Stimulated activated CD4-positive, alpha-beta T cell treated with anti-CD3 and anti-CD28 coated beads, Interleukin-1b, Interleukin-23, amount 100 ng/mL, for 1 hour (primary cell): ENCODE data around the gene TUBA3E.
"Not testable (repeated sequence)": the region's sequence is repeated elsewhere in the genome, so short reads cannot be mapped to it uniquely, and the experiment has no call there.

Source experiments
- DNase-seq, 2 donors: peaks; one replicate each; pipeline ENCODE4 v3.0.0-alpha.2; 2020; ENCODE audit warnings: low read depth in 2 of 2

TUBA3E gene

GRCh38 chr2:130162486-130162885, 35.8 kb downstream of the TUBA3E start:
- DNase-seq = not testable (repeated sequence)

- DNase-seq = not testable (repeated sequence)
Measured at GRCh38 chr2:130160838-130161705, 37.2 kb downstream of the TUBA3E start.

- no peak for DNase-seq
Measured at GRCh38 chr2:130160131-130160530, 38.1 kb downstream of the TUBA3E start.

- DNase-seq = not testable (repeated sequence)
Measured at GRCh38 chr2:130159376-130159775, 38.9 kb downstream of the TUBA3E start.

GRCh38 chr2:130158631-130159030, 39.6 kb downstream of the TUBA3E start:
- DNase-seq = no peak

- not testable (repeated sequence) for DNase-seq
Measured at GRCh38 chr2:130157825-130158514, 40.3 kb downstream of the TUBA3E start.

GRCh38 chr2:130157354-130157753, 40.9 kb downstream of the TUBA3E start:
- not testable (repeated sequence) for DNase-seq

GRCh38 chr2:130156624-130157004, 41.6 kb downstream of the TUBA3E start:
- no peak for DNase-seq

- not testable (repeated sequence) for DNase-seq
Measured at GRCh38 chr2:130155956-130156623, 42.1 kb downstream of the TUBA3E start.

- no peak for DNase-seq
Measured at GRCh38 chr2:130154773-130155765, 43.2 kb downstream of the TUBA3E start.

- not testable (repeated sequence) for DNase-seq
Measured at GRCh38 chr2:130154423-130154770, 43.8 kb downstream of the TUBA3E start.

- DNase-seq = not testable (repeated sequence)
Measured at GRCh38 chr2:130153721-130154422, 44.4 kb downstream of the TUBA3E start.

- DNase-seq = no peak
Measured at GRCh38 chr2:130152816-130153595, 45.2 kb downstream of the TUBA3E start.

- DNase-seq = not testable (repeated sequence)
Measured at GRCh38 chr2:130152136-130152815, 46.0 kb downstream of the TUBA3E start.

GRCh38 chr2:130151145-130151512, 47.1 kb downstream of the TUBA3E start:
- not testable (repeated sequence) for DNase-seq

GRCh38 chr2:130150181-130151144, 47.8 kb downstream of the TUBA3E start:
- DNase-seq = no peak

GRCh38 chr2:130148515-130148914, 49.7 kb downstream of the TUBA3E start:
- DNase-seq = not testable (repeated sequence)

GRCh38 chr2:130145006-130145414, 53.2 kb downstream of the TUBA3E start, which contains the start of gene CCDC74B:
Gene CCDC74B (minus strand): TSS chr2:130145112. CDS start chr2:130144996, 116 bp downstream.
- peak in 1 of 2 donors; percentile 18 for DNase-seq
